Activated CD8-positive, alpha-beta T cell treated with anti-CD3 and anti-CD28 coated beads for 36 hours (primary cell): Measurements from ENCODE around the gene FGFRL1. TPM values are rescaled to one million over a fixed set of nuclear protein-coding genes. Genes with fewer than 3 reads are reported as not detected.
"Not testable (repeated sequence)": the region's sequence is repeated elsewhere in the genome, so short reads cannot be mapped to it uniquely, and the experiment has no call there.

Experiments
- ATAC-seq: fragments of 200-7000 bp; cut with Tn5 transposase; one replicate; pipeline ENCODE4 v1.10.0; 2021; ENCODE audit warnings: mild to moderate bottlenecking, moderate library complexity
- CTCF ChIA-PET: fragments of 350-600 bp; sonication (Branson Sonifier 250); formaldehyde crosslinking; loops from one replicate; lab custom pipeline; 2021; ENCODE audit warnings: antibody characterized with exemption; lab: Charles Lee
- POLR2A ChIA-PET: fragments of 350-600 bp; sonication (Branson Sonifier 250); formaldehyde crosslinking; loops from one replicate; lab custom pipeline; 2021; ENCODE audit warnings: antibody characterized with exemption; lab: Charles Lee
- DNase-seq: peaks from one replicate; pipeline ENCODE4 v3.0.0-alpha.2; 2020
- H3K27ac Mint-ChIP-seq: one replicate; pipeline ENCODE4 v1.8.0; 2021; ENCODE audit warnings: mild to moderate bottlenecking, mixed read lengths
- H3K27me3 Mint-ChIP-seq: one replicate; pipeline ENCODE4 v1.8.0; 2021; ENCODE audit warnings: mixed read lengths
- H3K36me3 Mint-ChIP-seq: one replicate; pipeline ENCODE4 v1.8.0; 2021; ENCODE audit warnings: low read depth, mixed read lengths
- H3K4me1 Mint-ChIP-seq: one replicate; pipeline ENCODE4 v1.8.0; 2021; ENCODE audit warnings: low read depth, mixed read lengths
- H3K4me3 Mint-ChIP-seq: one replicate; pipeline ENCODE4 v1.8.0; 2021; ENCODE audit warnings: mild to moderate bottlenecking, moderate library complexity, mixed read lengths
- H3K9me3 Mint-ChIP-seq: one replicate; pipeline ENCODE4 v1.8.0; 2021; ENCODE audit warnings: mixed read lengths
- intact Hi-C: fragments of 100-400 bp; cut with micrococcal nuclease; formaldehyde crosslinking; loops from one replicate; pipeline ENCODE4 v1.10.0; 2022
- total RNA-seq, 2 experiments: library from RNA; stranded (reverse); gene quantifications; one replicate each; pipeline ENCODE4 v1.2.3, GENCODE V29; 2021
- TF ChIP-seq, protein P1 (sequence below): fragments of 200-600 bp; IDR thresholded peaks from one replicate; pipeline ENCODE4 v1.8.0; 2022; ENCODE audit warnings: antibody characterized with exemption, mild to moderate bottlenecking

Gene FGFRL1
- total RNA-seq, 2 experiments from 2014 or later, result 16.2 to 18.0 TPM

DNA sequence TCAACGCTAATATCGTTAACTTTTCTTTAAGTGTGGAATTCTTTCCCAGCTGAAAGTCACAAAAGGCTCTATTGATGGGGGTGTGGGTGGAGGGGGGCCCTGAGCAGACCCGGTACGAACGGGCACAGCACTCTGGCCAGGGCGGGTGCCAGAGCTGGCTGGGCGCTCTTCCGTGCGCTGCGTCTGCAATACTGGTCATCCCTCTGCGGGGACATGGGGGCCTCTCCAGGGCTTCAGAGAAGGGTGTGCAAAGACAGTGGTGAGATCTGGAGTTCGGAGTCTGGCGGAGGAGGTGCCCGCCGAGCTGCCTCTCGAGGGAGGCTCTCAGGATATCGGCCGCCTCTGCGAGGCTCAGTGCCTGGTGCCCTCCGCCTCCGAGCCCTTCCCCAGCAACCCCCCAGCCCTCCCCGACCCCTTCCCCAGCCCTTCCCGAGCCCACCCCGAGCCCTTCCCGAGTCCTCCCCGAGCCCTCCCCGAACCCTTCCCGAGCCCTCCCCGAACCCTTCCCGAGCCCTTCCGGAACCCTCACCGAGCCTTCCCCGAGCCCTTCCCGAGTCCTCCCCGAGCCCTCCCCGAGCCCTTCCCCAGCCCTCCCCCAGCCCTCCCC is 34.3 kb downstream of the FGFRL1 start:
- H3K4me3 Mint-ChIP-seq, result no peak overlapping the region
- ChIA-PET POLR2A (no interaction called here), CTCF (no interaction called here)

DNA sequence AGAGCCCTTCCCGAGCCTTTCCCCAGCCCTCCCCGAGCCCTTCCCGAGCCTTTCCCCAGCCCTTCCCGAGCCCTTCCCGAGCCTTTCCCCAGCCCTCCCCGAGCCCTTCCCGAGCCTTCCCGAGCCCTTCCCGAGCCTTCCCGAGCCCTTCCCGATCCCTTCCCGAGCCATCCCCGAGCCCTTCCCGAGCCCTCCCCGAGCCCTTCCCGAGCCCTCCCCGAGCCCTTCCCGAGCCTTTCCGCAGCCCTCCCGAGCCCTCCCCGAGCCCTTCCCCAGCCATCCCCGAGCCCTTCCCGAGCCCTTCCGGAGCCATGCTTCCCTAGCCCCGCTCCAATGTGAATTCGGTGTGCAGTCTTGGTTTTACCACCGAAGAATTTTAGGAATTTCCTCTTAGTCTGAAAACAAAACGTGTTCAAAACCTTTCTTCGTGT is 35.2 kb downstream of the FGFRL1 start:
- H3K4me3 Mint-ChIP-seq, CTCF ChIA-PET, POLR2A ChIA-PET, intact Hi-C loops, H3K9me3 Mint-ChIP-seq, H3K4me1 Mint-ChIP-seq, H3K27ac Mint-ChIP-seq, H3K36me3 Mint-ChIP-seq, ATAC-seq: not testable (repeated sequence)
- H3K27me3 Mint-ChIP-seq, result peaks cover 31% of the 10 kb centered on the region
- peak; percentile 1 for DNase-seq

More for the DNA sequence above, 34.3 kb downstream of the FGFRL1 start:
- DNase-seq, result no peak
- Mint-ChIP-seq H3K9me3 (no peaks in the 10 kb centered on the region), H3K27me3 (peaks cover 32% of the 10 kb centered on the region), H3K4me1 (peaks cover 5% of the 10 kb centered on the region), H3K36me3 (no peaks in the 10 kb centered on the region), H3K27ac (no peak overlapping the region)
- intact Hi-C loops, result no loop called here
- TF ChIP-seq, protein P1, sequence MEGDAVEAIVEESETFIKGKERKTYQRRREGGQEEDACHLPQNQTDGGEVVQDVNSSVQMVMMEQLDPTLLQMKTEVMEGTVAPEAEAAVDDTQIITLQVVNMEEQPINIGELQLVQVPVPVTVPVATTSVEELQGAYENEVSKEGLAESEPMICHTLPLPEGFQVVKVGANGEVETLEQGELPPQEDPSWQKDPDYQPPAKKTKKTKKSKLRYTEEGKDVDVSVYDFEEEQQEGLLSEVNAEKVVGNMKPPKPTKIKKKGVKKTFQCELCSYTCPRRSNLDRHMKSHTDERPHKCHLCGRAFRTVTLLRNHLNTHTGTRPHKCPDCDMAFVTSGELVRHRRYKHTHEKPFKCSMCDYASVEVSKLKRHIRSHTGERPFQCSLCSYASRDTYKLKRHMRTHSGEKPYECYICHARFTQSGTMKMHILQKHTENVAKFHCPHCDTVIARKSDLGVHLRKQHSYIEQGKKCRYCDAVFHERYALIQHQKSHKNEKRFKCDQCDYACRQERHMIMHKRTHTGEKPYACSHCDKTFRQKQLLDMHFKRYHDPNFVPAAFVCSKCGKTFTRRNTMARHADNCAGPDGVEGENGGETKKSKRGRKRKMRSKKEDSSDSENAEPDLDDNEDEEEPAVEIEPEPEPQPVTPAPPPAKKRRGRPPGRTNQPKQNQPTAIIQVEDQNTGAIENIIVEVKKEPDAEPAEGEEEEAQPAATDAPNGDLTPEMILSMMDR, result no peak
- no peak for ATAC-seq

DNA sequence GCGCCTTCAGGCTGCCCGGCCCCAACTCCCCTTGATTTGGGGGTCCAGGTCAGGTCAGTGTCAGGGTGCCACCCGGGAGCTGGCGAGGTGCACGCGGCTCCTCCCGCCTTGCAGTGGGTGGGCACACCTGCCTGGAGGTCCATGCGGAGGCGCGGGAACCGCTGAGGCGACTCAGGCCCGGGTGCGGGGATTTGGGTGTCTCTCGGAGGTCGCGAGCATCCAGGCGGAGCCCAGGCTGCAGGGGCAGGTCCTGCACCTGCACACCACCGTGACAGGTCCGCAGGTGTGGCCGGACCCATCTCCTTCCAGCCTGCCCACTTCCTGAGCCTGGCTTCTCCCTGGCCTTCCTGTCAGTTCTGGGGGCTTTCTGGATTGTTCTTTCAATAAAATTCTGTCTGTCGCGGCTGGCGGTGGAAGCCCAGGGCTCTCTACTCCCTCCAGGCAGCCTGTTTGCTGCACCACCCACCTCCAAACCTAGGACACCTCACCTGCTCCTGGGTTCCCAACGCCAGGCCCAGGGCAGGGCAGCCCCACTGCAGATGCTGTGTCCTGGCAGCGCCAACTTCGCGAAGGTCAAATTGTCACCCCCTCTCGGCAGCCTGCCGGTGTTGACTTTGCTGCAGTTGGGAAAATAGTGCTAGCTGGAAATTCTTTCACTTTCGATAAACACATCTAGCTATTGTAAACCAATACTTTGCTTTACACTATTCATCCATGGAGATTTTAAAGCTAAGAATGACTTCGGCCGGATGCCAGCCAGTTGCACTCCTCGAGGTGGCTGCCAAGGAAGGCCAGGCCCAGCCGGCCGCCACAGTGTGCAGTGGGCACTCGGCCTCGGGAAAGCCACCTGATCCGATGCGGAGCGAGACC is 35.9 kb downstream of the FGFRL1 start:
- DNase-seq, result peak; percentile 25
- H3K4me3 Mint-ChIP-seq, result no peak overlapping the region
- no peaks in the 10 kb centered on the region for H3K36me3 Mint-ChIP-seq
- H3K9me3 Mint-ChIP-seq, result no peaks in the 10 kb centered on the region
- H3K27me3 Mint-ChIP-seq, result peaks cover 29% of the 10 kb centered on the region
- ATAC-seq, result no peak
- no peak overlapping the region for H3K27ac Mint-ChIP-seq
- POLR2A ChIA-PET, result no interaction called here
- peaks cover 3% of the 10 kb centered on the region for H3K4me1 Mint-ChIP-seq
- TF ChIP-seq, protein P1, result no peak
- intact Hi-C loops, result no loop called here
- CTCF ChIA-PET, result no interaction called here

DNA sequence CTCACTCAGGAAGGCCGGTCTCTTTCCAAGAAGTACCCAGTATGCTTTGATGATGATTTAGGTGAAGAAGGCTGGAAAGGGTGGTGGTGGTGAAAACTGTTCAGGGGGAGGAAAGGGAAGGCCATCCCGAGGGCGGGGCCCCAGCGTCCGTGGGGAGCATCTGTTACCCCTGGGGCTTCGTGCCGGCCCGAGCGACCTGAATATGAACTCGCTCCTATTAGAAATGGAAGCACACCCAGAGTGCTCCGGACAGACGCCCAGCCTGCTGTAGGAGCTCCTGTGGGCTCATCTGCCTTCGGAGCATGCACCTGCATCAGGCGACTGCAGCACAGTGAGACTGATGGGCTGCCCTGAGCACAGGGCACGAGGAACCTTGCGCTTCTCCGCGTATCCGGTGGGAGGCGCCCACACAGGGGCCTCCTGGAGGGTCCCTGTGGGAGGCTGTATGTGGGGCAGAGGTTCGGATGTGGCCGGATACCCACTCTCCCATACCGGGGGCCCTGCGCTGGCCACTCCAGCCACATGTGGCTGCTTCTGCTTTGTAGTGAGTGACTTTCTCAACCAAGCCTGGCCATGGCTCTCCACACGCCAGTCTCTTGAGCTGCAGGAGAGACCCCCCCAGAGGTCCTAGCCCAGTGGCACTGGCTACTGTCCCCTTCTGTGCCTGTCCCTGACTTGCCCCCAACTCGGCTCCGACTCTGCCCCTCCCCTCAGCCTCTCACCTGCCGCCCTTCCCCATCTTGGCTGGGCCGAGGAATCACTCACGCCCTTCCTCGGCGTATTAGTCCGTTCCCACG is 36.7 kb downstream of the FGFRL1 start:
- ATAC-seq, result no peak
- TF ChIP-seq, protein P1, result no peak
- Mint-ChIP-seq H3K4me3 (no peak overlapping the region), H3K36me3 (no peaks in the 10 kb centered on the region), H3K9me3 (no peaks in the 10 kb centered on the region), H3K27ac (no peak overlapping the region), H3K27me3 (peaks cover 28% of the 10 kb centered on the region), H3K4me1 (peaks cover under 1% of the 10 kb centered on the region)
- ChIA-PET CTCF (no interaction called here), POLR2A (no interaction called here)
- intact Hi-C loops, result no loop called here
- no peak for DNase-seq

DNA sequence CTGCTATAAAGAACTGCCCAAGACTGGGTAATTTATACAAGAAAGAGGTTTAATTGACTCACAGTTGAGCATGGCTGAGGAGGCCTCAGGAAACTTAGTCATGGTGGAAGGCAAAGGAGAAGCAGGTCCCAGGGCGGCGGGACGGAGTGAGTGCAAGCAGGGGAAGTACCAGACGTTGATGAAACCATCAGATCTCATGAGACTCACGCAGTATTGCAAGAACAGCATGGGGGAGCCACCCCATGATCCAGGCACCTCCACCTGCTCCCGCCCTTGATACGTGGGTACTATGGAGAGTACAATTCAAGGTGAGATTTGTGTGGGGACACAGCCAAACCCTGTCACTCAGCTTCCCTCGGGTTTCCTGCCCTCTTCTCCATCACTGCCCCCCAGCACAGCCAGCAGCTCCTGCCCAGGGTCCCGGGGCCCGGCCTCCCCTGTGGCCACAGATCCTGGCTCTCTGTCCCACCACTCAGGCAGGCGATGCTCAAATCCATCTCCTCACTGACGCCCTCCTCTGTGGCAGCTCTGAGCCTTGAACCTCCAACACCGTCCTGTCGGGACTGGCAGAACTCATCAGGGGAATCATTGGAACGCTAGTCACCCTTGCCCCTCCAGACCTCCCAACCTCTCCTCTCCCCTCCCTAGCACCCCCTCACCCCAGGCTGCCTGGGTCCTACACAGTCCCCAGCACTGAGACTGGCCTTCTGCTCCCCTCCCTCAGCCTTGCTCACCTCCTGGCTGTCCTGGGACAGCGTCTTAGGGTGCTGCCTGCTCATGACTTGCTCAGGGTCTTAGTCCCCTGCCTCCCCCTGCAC is 37.6 kb downstream of the FGFRL1 start:
- POLR2A ChIA-PET, result no interaction called here
- H3K27ac Mint-ChIP-seq, result no peak overlapping the region
- DNase-seq (peak; percentile 55), ATAC-seq (peak; percentile 61)
- no peaks in the 10 kb centered on the region for H3K36me3 Mint-ChIP-seq
- no peak overlapping the region for H3K4me3 Mint-ChIP-seq
- intact Hi-C loops, result no loop called here
- H3K27me3 Mint-ChIP-seq, result peaks cover 26% of the 10 kb centered on the region
- H3K4me1 Mint-ChIP-seq, result no peaks in the 10 kb centered on the region
- no peaks in the 10 kb centered on the region for H3K9me3 Mint-ChIP-seq
- TF ChIP-seq, protein P1, result no peak
- CTCF ChIA-PET, result no interaction called here
